NOMO-1 treated with dmso at 0.1 percent for 144 hours (cell line): ENCODE measurements around the gene ATP1A3.

Source experiments
- DNase-seq: peaks from one replicate; lab custom pipeline; 2025; ENCODE audit not compliant: unreplicated experiment; lab: John Stamatoyannopoulos, UW

ATP1A3 gene

GRCh38 chr19:41930322-41930722 lies 63.7 kb downstream of the ATP1A3 start:
- DNase-seq = no peak

GRCh38 chr19:41929536-41930071 lies 64.4 kb downstream of the ATP1A3 start:
- DNase-seq = no peak

- DNase-seq = no peak
These were observed 65.1 kb downstream of the ATP1A3 start for GRCh38 chr19:41928754-41929535.

- no peak for DNase-seq
These were observed 65.8 kb downstream of the ATP1A3 start, which contains the start of gene ERFL for GRCh38 chr19:41928221-41928683. TSS of gene ERFL (minus strand) at chr19:41928449. CDS start at chr19:41912919, 15,530 bp downstream.

- DNase-seq = no peak
These were observed 66.4 kb downstream of the ATP1A3 start for GRCh38 chr19:41927497-41928192.

GRCh38 chr19:41926763-41927496 lies 67.1 kb downstream of the ATP1A3 start:
- DNase-seq = no peak

GRCh38 chr19:41926028-41926762 lies 67.8 kb downstream of the ATP1A3 start:
- no peak for DNase-seq

- no peak for DNase-seq
These were observed 68.6 kb downstream of the ATP1A3 start for GRCh38 chr19:41925208-41926003.

GRCh38 chr19:41924151-41925145 lies 69.6 kb downstream of the ATP1A3 start:
- DNase-seq = no peak

GRCh38 chr19:41923045-41923788 lies 70.8 kb downstream of the ATP1A3 start:
- no peak for DNase-seq

GRCh38 chr19:41922585-41922984 lies 71.4 kb downstream of the ATP1A3 start:
- DNase-seq = no peak

GRCh38 chr19:41921577-41922576 lies 72.2 kb downstream of the ATP1A3 start:
- no peak for DNase-seq

- DNase-seq = no peak
These were observed 73.0 kb downstream of the ATP1A3 start for GRCh38 chr19:41920882-41921576.

- DNase-seq = no peak
These were observed 73.9 kb downstream of the ATP1A3 start for GRCh38 chr19:41919948-41920712.

GRCh38 chr19:41918653-41919244 lies 75.3 kb downstream of the ATP1A3 start:
- no peak for DNase-seq
